IMR-90 (cell line): ENCODE results near the gene MED23. TPM values are rescaled to one million over a fixed set of nuclear protein-coding genes. Genes with fewer than 3 reads are reported as not detected.

ENCODE experiments used
- ATAC-seq: fragments of 200-7000 bp; cut with Tn5 transposase; 2 replicates; pipeline ENCODE4 v1.9.1; 2020; ENCODE audit warnings: low read depth, mild to moderate bottlenecking, moderate library complexity
- BruUV-seq: library from RNA; stranded (reverse); fragments of 400-500 nt; replicated peaks from 2 replicates; lab custom pipeline; 2021; lab: Mats Ljungman, UMichigan
- CTCF ChIA-PET: fragments of 300-600 bp; formaldehyde crosslinking; extraction: SDS; loops from one replicate; lab custom pipeline; 2021; ENCODE audit warnings: antibody characterized with exemption; lab: Yijun Ruan, JAX
- POLR2A ChIA-PET: fragments of 300-600 bp; sonication (Branson Sonifier 250); formaldehyde crosslinking; loops from one replicate; lab custom pipeline; 2022; ENCODE audit warnings: antibody characterized with exemption; ENCODE audit not compliant: unreplicated experiment; lab: Charles Lee
- DNase-seq: peaks from one replicate; pipeline ENCODE4 v3.0.0; 2013
- H2AFZ ChIP-seq: replicated peaks from 2 replicates; pipeline ENCODE3; 2013; ENCODE audit warnings: low read length, mild to moderate bottlenecking; ENCODE audit not compliant: poor library complexity
- H2AK5ac ChIP-seq: 2 replicates; pipeline ENCODE4 v1.6.1; 2013; ENCODE audit warnings: low read depth, low read length, inconsistent platforms
- H2AK9ac ChIP-seq: replicated peaks from 2 replicates; pipeline ENCODE3; 2013; ENCODE audit warnings: mild to moderate bottlenecking, low read depth, low read length, moderate library complexity; ENCODE audit not compliant: poor library complexity
- H2BK120ac ChIP-seq: 2 replicates; pipeline ENCODE4 v1.6.1; 2013; ENCODE audit warnings: low read depth, low read length, inconsistent platforms
- H2BK15ac ChIP-seq: 3 replicates; pipeline ENCODE4 v1.6.1; 2013; ENCODE audit warnings: low read depth, low read length, inconsistent platforms
- H2BK20ac ChIP-seq: 2 replicates; pipeline ENCODE4 v1.6.1; 2013; ENCODE audit warnings: low read depth, mild to moderate bottlenecking, inconsistent platforms, low read length, moderate library complexity
- H2BK5ac ChIP-seq: 2 replicates; pipeline ENCODE4 v1.6.1; 2013; ENCODE audit warnings: mild to moderate bottlenecking, low read depth, low read length, inconsistent platforms; ENCODE audit not compliant: poor library complexity, severe bottlenecking
- H3K14ac ChIP-seq: replicated peaks from 2 replicates; pipeline ENCODE4 v1.6.1; 2013; ENCODE audit warnings: low read depth, low read length, inconsistent platforms
- H3K18ac ChIP-seq: 2 replicates; pipeline ENCODE4 v1.6.1; 2013; ENCODE audit warnings: low read depth, low read length, control low read depth
- H3K23ac ChIP-seq: 2 replicates; pipeline ENCODE4 v1.6.1; 2013; ENCODE audit warnings: low read depth, low read length, inconsistent platforms
- H3K27ac ChIP-seq: 2 replicates; pipeline ENCODE4 v1.5.1; 2013; ENCODE audit warnings: mild to moderate bottlenecking, control low read depth, low read length; ENCODE audit not compliant: insufficient read depth
- H3K27me3 ChIP-seq: 2 replicates; pipeline ENCODE4 v1.6.1; 2013; ENCODE audit warnings: low read length; ENCODE audit not compliant: control insufficient read depth, insufficient read depth
- H3K36me3 ChIP-seq: 2 replicates; pipeline ENCODE4 v1.6.1; 2013; ENCODE audit warnings: low read length, mixed read lengths; ENCODE audit not compliant: control insufficient read depth, insufficient read depth
- H3K4ac ChIP-seq: 2 replicates; pipeline ENCODE4 v1.6.1; 2013; ENCODE audit warnings: low read depth, low read length, inconsistent platforms
- H3K4me1 ChIP-seq: 2 replicates; pipeline ENCODE4 v1.6.1; 2013; ENCODE audit warnings: low read length, mixed read lengths; ENCODE audit not compliant: control insufficient read depth, insufficient read depth
- H3K4me2 ChIP-seq: 2 replicates; pipeline ENCODE4 v1.6.1; 2013; ENCODE audit warnings: low read depth, mild to moderate bottlenecking, control low read depth, low read length, moderate library complexity
- H3K4me3 ChIP-seq: 2 replicates; pipeline ENCODE4 v1.5.1; 2013; ENCODE audit warnings: low read depth, mild to moderate bottlenecking, control low read depth, low read length, moderate library complexity; ENCODE audit not compliant: insufficient read depth
- H3K56ac ChIP-seq: 2 replicates; pipeline ENCODE4 v1.6.1; 2013; ENCODE audit warnings: low read length, inconsistent platforms; ENCODE audit not compliant: insufficient read depth; ENCODE audit errors: extremely low read depth
- H3K79me1 ChIP-seq, 2 experiments: 2 replicates each; pipeline ENCODE4 v1.6.1; 2013; ENCODE audit warnings: low read length in 2 of 2, inconsistent platforms in 1 of 2, low read depth in 1 of 2
- H3K9ac ChIP-seq: 2 replicates; pipeline ENCODE4 v1.6.1; 2013; ENCODE audit warnings: low read depth, low read length, control low read depth
- H3K9me1 ChIP-seq: 2 replicates; pipeline ENCODE4 v1.6.1; 2013; ENCODE audit warnings: low read length, inconsistent platforms; ENCODE audit not compliant: insufficient read depth
- H3K9me3 ChIP-seq: 2 replicates; pipeline ENCODE4 v1.6.1; 2013; ENCODE audit warnings: low read length; ENCODE audit not compliant: control insufficient read depth, insufficient read depth
- H4K20me1 ChIP-seq: 2 replicates; pipeline ENCODE4 v1.6.1; 2013; ENCODE audit warnings: low read length, inconsistent platforms; ENCODE audit not compliant: insufficient read depth
- H4K5ac ChIP-seq: 2 replicates; pipeline ENCODE4 v1.6.1; 2013; ENCODE audit warnings: mild to moderate bottlenecking, low read depth, low read length, control low read depth
- H4K8ac ChIP-seq, 2 experiments: 2 replicates each; pipeline ENCODE4 v1.6.1; 2013; ENCODE audit warnings: low read depth in 2 of 2, low read length in 2 of 2, control low read depth in 1 of 2, inconsistent platforms in 1 of 2
- H4K91ac ChIP-seq: 2 replicates; pipeline ENCODE4 v1.6.1; 2013; ENCODE audit warnings: low read depth, low read length, inconsistent platforms; ENCODE audit not compliant: insufficient read depth
- BHLHE40 ChIP-seq: fragments of 150-350 bp; IDR thresholded peaks from 2 replicates; pipeline ENCODE4 v1.6.1; 2016; ENCODE audit warnings: mild to moderate bottlenecking, low read depth, low read length
- CEBPB ChIP-seq: IDR thresholded peaks from 2 replicates; pipeline ENCODE4 v1.6.1; 2012; ENCODE audit warnings: low read depth, low read length, improper control_type of control experiment
- CHD1 ChIP-seq: IDR thresholded peaks from 2 replicates; pipeline ENCODE4 v1.6.1; 2012; ENCODE audit warnings: low read depth, low read length, improper control_type of control experiment
- CTCF ChIP-seq: conservative IDR thresholded peaks from 2 replicates; pipeline ENCODE4 v1.5.1; 2012; ENCODE audit warnings: mild to moderate bottlenecking, low read depth, low read length, improper control_type of control experiment
- ELK1 ChIP-seq: fragments of 150-350 bp; IDR thresholded peaks from 2 replicates; pipeline ENCODE4 v1.6.1; 2016; ENCODE audit warnings: low read depth, mild to moderate bottlenecking, low read length, moderate library complexity, borderline replicate concordance
- FOS ChIP-seq: fragments of 150-350 bp; IDR thresholded peaks from 2 replicates; pipeline ENCODE4 v1.6.1; 2016; ENCODE audit warnings: low read depth, low read length
- MAFK ChIP-seq: IDR thresholded peaks from 2 replicates; pipeline ENCODE4 v1.6.1; 2012; ENCODE audit warnings: low read depth, low read length, improper control_type of control experiment
- MAZ ChIP-seq: IDR thresholded peaks from 2 replicates; pipeline ENCODE4 v1.6.1; 2012; ENCODE audit warnings: low read depth, mild to moderate bottlenecking, low read length, improper control_type of control experiment, moderate library complexity, borderline replicate concordance
- NFE2L2 ChIP-seq: fragments of 150-350 bp; IDR thresholded peaks from 2 replicates; pipeline ENCODE4 v1.6.1; 2016; ENCODE audit warnings: low read depth, mild to moderate bottlenecking, low read length
- POLR2A ChIP-seq: IDR thresholded peaks from 2 replicates; pipeline ENCODE4 v1.6.1; 2012; ENCODE audit warnings: mild to moderate bottlenecking, low read depth, low read length
- RAD21 ChIP-seq: IDR thresholded peaks from 2 replicates; pipeline ENCODE4 v1.6.1; 2012; ENCODE audit warnings: low read length, improper control_type of control experiment
- RCOR1 ChIP-seq: IDR thresholded peaks from 2 replicates; pipeline ENCODE4 v1.6.1; 2012; ENCODE audit warnings: mild to moderate bottlenecking, low read length, improper control_type of control experiment; ENCODE audit not compliant: insufficient replicate concordance
- RFX5 ChIP-seq: IDR thresholded peaks from 2 replicates; pipeline ENCODE4 v1.8.0; 2012; ENCODE audit warnings: low read depth, mild to moderate bottlenecking, low read length, moderate library complexity
- SMC3 ChIP-seq: fragments of 150-350 bp; IDR thresholded peaks from 2 replicates; pipeline ENCODE4 v1.6.1; 2016; ENCODE audit warnings: low read depth, mild to moderate bottlenecking, antibody characterized with exemption, low read length, moderate library complexity
- dilution Hi-C: fragments of 300-500 bp; cut with HindIII; formaldehyde crosslinking; loops from one replicate; pipeline ENCODE4 v1.14.3; 2018; ENCODE audit warnings: low sequenced_read_pairs; ENCODE audit not compliant: unreplicated experiment
- in situ Hi-C: fragments of 300-500 bp; cut with MboI; formaldehyde crosslinking; loops from 3 replicates; pipeline ENCODE4 v1.14.3; 2019; ENCODE audit warnings: low sequenced_read_pairs, inconsistent platforms, mixed read lengths
- intact Hi-C: fragments of 100-400 bp; cut with micrococcal nuclease; formaldehyde crosslinking; loops from 2 replicates; pipeline ENCODE4 v1.10.0; 2022
- polyA plus RNA-seq, 3 experiments: library from polyadenylated mRNA; depleted of rRNA; stranded (reverse); fragments of >200 nt; gene quantifications; 2 replicates each; pipeline ENCODE4 v1.2.3, GENCODE V29; 2012; ENCODE audit warnings: low replicate concordance in 1 of 3
- total RNA-seq: library from RNA; depleted of rRNA; stranded (reverse); fragments of >200 nt; gene quantifications from 2 replicates; pipeline ENCODE4 v1.2.3, GENCODE V29; 2012

MED23 gene
- total and polyA plus RNA-seq, 2 of the 4 experiments (the other 2 are of a cell fraction), result 16.0 to 40.7 TPM

- no peak overlapping the region for H3K23ac ChIP-seq
- H3K4me1 ChIP-seq, result no peaks in the 10 kb centered on the region
- no peak overlapping the region for H2BK20ac ChIP-seq
- no peak overlapping the region for H2AFZ ChIP-seq
- no peak overlapping the region for H2BK5ac ChIP-seq
- peaks cover 21% of the 10 kb centered on the region for H3K36me3 ChIP-seq
- no peak overlapping the region for H3K27ac ChIP-seq
- no peak overlapping the region for H3K4ac ChIP-seq
- POLR2A ChIA-PET, result no interaction called here
- no peaks in the 10 kb centered on the region for H4K20me1 ChIP-seq
- ATAC-seq (no peak), DNase-seq (no peak)
- H3K56ac ChIP-seq, result no peak overlapping the region
- H4K91ac ChIP-seq, result no peak overlapping the region
- BruUV-seq, result no TSS peak
- H2BK15ac ChIP-seq, result no peak overlapping the region
- H3K27me3 ChIP-seq, result no peaks in the 10 kb centered on the region
- no peak overlapping the region for H3K18ac ChIP-seq
- H3K4me2 ChIP-seq, result no peak overlapping the region
- intact Hi-C loops, result no loop called here
- in situ Hi-C loops, result no loop called here
- H4K5ac ChIP-seq, result no peak overlapping the region
- H3K9ac ChIP-seq, result no peak overlapping the region
- no peak overlapping the region for H2AK9ac ChIP-seq
- no peak for TF ChIP-seq CHD1
- TF ChIP-seq ELK1, result no peak
- TF ChIP-seq BHLHE40, result no peak
- TF ChIP-seq SMC3, result no peak
- TF ChIP-seq FOS, result no peak
- no peak for TF ChIP-seq RFX5
- TF ChIP-seq MAFK, result no peak
- TF ChIP-seq POLR2A, result no peak
- TF ChIP-seq CEBPB, result no peak
- no peak for TF ChIP-seq RAD21
- no peak for TF ChIP-seq RCOR1
- no peak for TF ChIP-seq CTCF
- no peak for TF ChIP-seq MAZ
- TF ChIP-seq NFE2L2, result no peak
- no peak overlapping the region for H3K14ac ChIP-seq
- H2AK5ac ChIP-seq, result no peak overlapping the region
- no peaks in the 10 kb centered on the region; the same call in 1 of the 2 replicates for H3K9me1 ChIP-seq
- no peaks in the 10 kb centered on the region; a peak in 1 of 4 replicates for H3K79me1 ChIP-seq
- H3K4me3 ChIP-seq, result no peak overlapping the region
- dilution Hi-C loops, result no loop called here
- no peaks in the 10 kb centered on the region for H3K9me3 ChIP-seq
- CTCF ChIA-PET, result no interaction called here
- H4K8ac ChIP-seq, result no peak overlapping the region
- H2BK120ac ChIP-seq, result no peak overlapping the region
Observed at GRCh38 chr6:131581523-131581922, 46.5 kb downstream of the MED23 start.
